ENCODE data around the gene COL23A1. TPM values are rescaled to one million over a fixed set of nuclear protein-coding genes. Genes with fewer than 3 reads are reported as not detected.

Gene COL23A1
- total and polyA plus RNA-seq, 2 of the 8 experiments (the other 6 are each of a cell fraction or from before 2014, with no cell fraction given): 3.1 to 4.7 TPM

DNA sequence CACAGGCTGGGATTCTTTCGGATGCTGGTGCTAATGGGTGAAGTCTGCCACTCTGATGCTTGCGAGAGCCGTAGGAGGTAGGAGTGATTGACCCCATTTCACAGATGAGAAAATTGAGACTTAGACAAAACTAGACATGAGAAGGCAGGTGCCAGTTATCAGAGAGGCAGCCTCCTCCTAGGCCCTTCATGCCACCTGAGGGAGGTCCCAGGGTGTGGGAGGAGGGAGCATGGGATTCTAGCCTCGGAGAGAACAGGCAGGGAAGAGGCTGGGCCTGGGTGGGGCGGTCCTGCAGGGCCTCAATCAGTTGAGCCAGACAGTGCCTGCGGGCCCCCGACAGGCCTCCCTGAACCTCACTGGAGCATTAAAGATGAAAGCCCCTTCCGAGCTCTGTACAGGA is 112.4 kb downstream of the COL23A1 start:
- H3K23ac ChIP-seq (ENCODE audit: insufficient read length): no peak overlapping the region
- no peak overlapping the region for H3K4me2 ChIP-seq (ENCODE audit: insufficient read depth in 1 of 2, low read depth in 2 of 2, low read length in 2 of 2)
- H3K9ac ChIP-seq (replicated peaks in 1 of 4; ENCODE audit: extremely low read depth in 1 of 4, low read depth in 3 of 4, low read length in 3 of 4): no peak overlapping the region
- H2BK20ac ChIP-seq (ENCODE audit: low read length): no peak overlapping the region
- H3K79me2 ChIP-seq (ENCODE audit: control insufficient read depth in 1 of 2, insufficient read depth in 2 of 2, low read length in 2 of 2): no peaks in the 10 kb centered on the region
- peaks cover 0 to 6% of the 10 kb centered on the region in 2 experiments; a peak in 2 of 4 replicates for H3K9me3 ChIP-seq (ENCODE audit: insufficient read depth in 2 of 2, low read depth in 1 of 2, low read length in 1 of 2)
- H3K18ac ChIP-seq (ENCODE audit: extremely low read depth, low read length): no peak overlapping the region
- no peak overlapping the region for H3K4me3 ChIP-seq (ENCODE audit: extremely low read depth in 1 of 4, insufficient read depth in 2 of 4, low read depth in 3 of 4, low read length in 4 of 4)
- 69% methylated on average over 8 of the region's 8 CpGs; no CpG with 5 or more reads in 1 of the 2 experiments for WGBS, 2 experiments (ENCODE audit: extremely low coverage in 1 of 2, insufficient coverage in 1 of 2, insufficient read length in 1 of 2, insufficient replicate concordance in 2 of 2, low coverage in 1 of 2, low lambda C conversion rate in 2 of 2, missing lambda C conversion rate in 1 of 2)
- ChIA-PET CTCF (ENCODE audit: partially characterized antibody) (interaction anchor here (1.3 to 1.9 kb wide), 2 partner anchors 16 to 69 kb away, joined by 3 to 9 read pairs; no protein-coding TSS in a partner anchor), POLR2A (ENCODE audit: partially characterized antibody) (no interaction called here)
- H3K4me1 ChIP-seq (replicated peaks in 1 of 4; ENCODE audit: control insufficient read depth in 3 of 4, insufficient read depth in 4 of 4, low read length in 3 of 4): no peaks in the 10 kb centered on the region
- FAIRE-seq (no peak), DNase-seq (ENCODE audit: low read depth in 1 of 2, low spot score in 2 of 2) (no peak)
- H2AK5ac ChIP-seq (ENCODE audit: low read depth, low read length): no peak overlapping the region
- H2BK12ac ChIP-seq (ENCODE audit: low read depth, low read length): no peak overlapping the region
- H3K27ac ChIP-seq (ENCODE audit: low read depth, low read length): no peak overlapping the region; the same call in 1 of the 2 replicates
- H2AFZ ChIP-seq (ENCODE audit: low read length): no peak overlapping the region
- no peaks in the 10 kb centered on the region for H3K79me1 ChIP-seq (ENCODE audit: low read depth, low read length)
- H4K5ac ChIP-seq (ENCODE audit: insufficient read length, low read depth, low read length): no peak overlapping the region
- H4K8ac ChIP-seq (ENCODE audit: extremely low read depth, insufficient read depth, low read length): no peak overlapping the region
- H3K56ac ChIP-seq (replicated peaks; ENCODE audit: insufficient read length, low read depth, low read length): no peak overlapping the region
- no peak overlapping the region for H3K4ac ChIP-seq (replicated peaks; ENCODE audit: insufficient read length, low read depth, low read length)
- no peaks in the 10 kb centered on the region for H3K36me3 ChIP-seq (ENCODE audit: control insufficient read depth in 2 of 4, insufficient read depth in 4 of 4, low read length in 3 of 4)
- H2BK5ac ChIP-seq (ENCODE audit: low read depth, low read length): no peak overlapping the region
- no peaks in the 10 kb centered on the region for H3K27me3 ChIP-seq (replicated peaks in 1 of 4; ENCODE audit: control insufficient read depth in 3 of 4, extremely low read depth in 1 of 4, insufficient read depth in 3 of 4, low read length in 3 of 4)
- no peak overlapping the region for H4K91ac ChIP-seq (replicated peaks; ENCODE audit: insufficient read length, low read length)
- no peak overlapping the region for H3K14ac ChIP-seq (ENCODE audit: insufficient read length)
- H4K20me1 ChIP-seq (replicated peaks in 1 of 2; ENCODE audit: control insufficient read depth in 1 of 2, insufficient read depth in 2 of 2, low read length in 2 of 2): no peaks in the 10 kb centered on the region
- TF ChIP-seq RXRA (IDR thresholded peaks at IDR 0.05; ENCODE audit: insufficient read depth, low read depth, low read length) (no peak), POLR2AphosphoS5 (IDR thresholded peaks at IDR 0.05; ENCODE audit: low read depth, low read length) (no peak), SP4 (IDR thresholded peaks at IDR 0.05; ENCODE audit: low read length) (no peak), NANOG (IDR thresholded peaks at IDR 0.05; ENCODE audit: insufficient read depth, low read depth, low read length, poor library complexity, severe bottlenecking) (no peak), JUND (IDR thresholded peaks at IDR 0.05; ENCODE audit: low read length) (no peak), TCF12 (IDR thresholded peaks at IDR 0.05; ENCODE audit: low read depth, low read length) (no peak), KDM1A (IDR thresholded peaks at IDR 0.05; ENCODE audit: borderline replicate concordance, low read length) (0 out of 2 replicates have a peak, but pooled peaks have one; percentile 47)
- H2BK120ac ChIP-seq (replicated peaks; ENCODE audit: low read depth, low read length): no peak overlapping the region
- H2BK15ac ChIP-seq (ENCODE audit: low read length): no peak overlapping the region
- no peaks in the 10 kb centered on the region for H3K23me2 ChIP-seq (ENCODE audit: low read depth, low read length)

All from H1 (cell line).